CD4-positive, alpha-beta T cell treated with Interleukin-6 for 4 hours (primary cell): ENCODE measurements around the gene C19orf25.
"Not testable (repeated sequence)": the region's sequence is repeated elsewhere in the genome, so short reads cannot be mapped to it uniquely, and the experiment has no call there.

Experiments
- DNase-seq: peaks from one replicate; pipeline ENCODE4 v3.0.0-alpha.2; 2020; ENCODE audit warnings: mixed read lengths

Gene C19orf25

GRCh38 chr19:1495051-1495798 is 16.2 kb upstream of the C19orf25 start:
- DNase-seq: no peak

- no peak for DNase-seq
Observed at GRCh38 chr19:1494115-1494815, 15.2 kb upstream of the C19orf25 start.

- no peak for DNase-seq
Observed at GRCh38 chr19:1492474-1493006, 13.5 kb upstream of the C19orf25 start.

GRCh38 chr19:1491849-1492170 is 12.8 kb upstream of the C19orf25 start:
- no peak for DNase-seq

GRCh38 chr19:1491114-1491848 is 12.3 kb upstream of the C19orf25 start, which contains the start of gene REEP6:
REEP6 (plus strand) TSS chr19:1491181; CDS start chr19:1491270, 89 bp downstream.
- no peak for DNase-seq

GRCh38 chr19:1490311-1491113 is 11.5 kb upstream of the C19orf25 start, which contains the start of gene PCSK4:
PCSK4 (minus strand) TSS chr19:1490350; CDS start chr19:1490346, 4 bp downstream.
- DNase-seq: peak; percentile 98

- DNase-seq: no peak
Observed at GRCh38 chr19:1489463-1490310, 10.7 kb upstream of the C19orf25 start.

GRCh38 chr19:1488282-1488601 is 9.2 kb upstream of the C19orf25 start:
- no peak for DNase-seq

GRCh38 chr19:1487576-1488281 is 8.7 kb upstream of the C19orf25 start:
- DNase-seq: no peak

GRCh38 chr19:1486720-1487575 is 7.9 kb upstream of the C19orf25 start:
- no peak for DNase-seq

GRCh38 chr19:1483979-1484428 is 5.0 kb upstream of the C19orf25 start:
- no peak for DNase-seq

GRCh38 chr19:1483131-1483978 is 4.3 kb upstream of the C19orf25 start:
- no peak for DNase-seq

GRCh38 chr19:1482361-1483130 is 3.5 kb upstream of the C19orf25 start:
- no peak for DNase-seq

- no peak for DNase-seq
Observed at GRCh38 chr19:1481893-1482360, 2.9 kb upstream of the C19orf25 start.

GRCh38 chr19:1481224-1481892 is 2.3 kb upstream of the C19orf25 start:
- no peak for DNase-seq

- DNase-seq: not testable (repeated sequence)
Observed at GRCh38 chr19:1477056-1477455, 2.0 kb downstream of the C19orf25 start.

GRCh38 chr19:1475751-1476437 is 3.1 kb downstream of the C19orf25 start:
- no peak for DNase-seq
